HepG2 (cell line): ENCODE data around the gene MYL6B. TPM values are rescaled to one million over a fixed set of nuclear protein-coding genes. Genes with fewer than 3 reads are reported as not detected.
A peak's percentile ranks its signal among the peaks of the same experiment; 100 is the strongest.
"Not testable (repeated sequence)": the region's sequence is repeated elsewhere in the genome, so short reads cannot be mapped to it uniquely, and the experiment has no call there.

Source experiments
- ATAC-seq: fragments of 200-7000 bp; cut with Tn5 transposase; 3 replicates; pipeline ENCODE4 v1.9.1; 2020; ENCODE audit warnings: mild to moderate bottlenecking, moderate library complexity
- BruUV-seq: library from RNA; stranded (reverse); fragments of 400-500 nt; replicated peaks from 2 replicates; lab custom pipeline; 2021; lab: Mats Ljungman, UMichigan
- CTCF ChIA-PET: fragments of 300-600 bp; formaldehyde crosslinking; extraction: SDS; loops from one replicate; lab custom pipeline; 2021; ENCODE audit warnings: low total read pairs, inconsistent platforms, low intra/inter-chr PET ratio; lab: Yijun Ruan, JAX
- POLR2A ChIA-PET: fragments of 350-600 bp; sonication (Branson Sonifier 250); formaldehyde crosslinking; loops from one replicate; lab custom pipeline; 2020; ENCODE audit warnings: antibody characterized with exemption, inconsistent platforms; lab: Yijun Ruan, JAX
- DNase-seq: peaks from one replicate; pipeline ENCODE4 v3.0.0-alpha.2; 2015; ENCODE audit warnings: low spot score
- FAIRE-seq: peaks from 3 replicates; lab custom pipeline; 2011; peaks lifted over from hg19 to GRCh38; lab: Jason Lieb, UNC
- H2AFZ ChIP-seq: one replicate; pipeline ENCODE4 v1.6.1; 2011; ENCODE audit warnings: low read length, inconsistent platforms
- H3K27ac ChIP-seq: fragments of 300-600 bp; 3 replicates; pipeline ENCODE4 v1.8.0; 2011; ENCODE audit warnings: mixed run types, mild to moderate bottlenecking, mixed read lengths, low read length, inconsistent platforms; ENCODE audit not compliant: insufficient read depth; ENCODE audit errors: extremely low read length
- H3K27me3 ChIP-seq, 2 experiments: fragments of 200-600 bp in 1 of 2; 2 replicates in 1 of 2; 3 replicates in 1 of 2; pipeline versions ENCODE4 v1.6.0 to v1.8.0; 2011; ENCODE audit warnings: low read length in 2 of 2, mild to moderate bottlenecking in 2 of 2, moderate library complexity in 2 of 2, inconsistent platforms in 1 of 2; ENCODE audit not compliant: insufficient read depth in 2 of 2, control insufficient read depth in 1 of 2
- H3K36me3 ChIP-seq, 2 experiments: fragments of 200-600 bp in 1 of 2; replicated peaks in 1 of 2; 2 replicates in 1 of 2; 3 replicates in 1 of 2; pipeline versions ENCODE4 v1.5.1 to v1.8.0; 2011; ENCODE audit warnings: low read length in 2 of 2, inconsistent platforms in 1 of 2; ENCODE audit not compliant: insufficient read depth in 2 of 2, control insufficient read depth in 1 of 2
- H3K4me1 ChIP-seq: 2 replicates; pipeline ENCODE4 v1.5.1; 2012; ENCODE audit warnings: low read length, inconsistent platforms; ENCODE audit not compliant: insufficient read depth
- H3K4me2 ChIP-seq: 2 replicates; pipeline ENCODE4 v1.6.0; 2011; ENCODE audit warnings: low read depth, low read length, inconsistent platforms
- H3K4me3 ChIP-seq, 3 experiments: fragments of 200-600 bp in 1 of 3; sonication (generic), shearing (Covaris generic) in 1 of 3; replicated peaks in 1 of 3; 2 replicates each; pipeline ENCODE4 v1.5.1; 2011 to 2016; ENCODE audit warnings: low read length in 3 of 3, inconsistent platforms in 2 of 3, low read depth in 2 of 3, mild to moderate bottlenecking in 2 of 3, control low read depth in 1 of 3, mixed read lengths in 1 of 3; ENCODE audit not compliant: insufficient read depth in 1 of 3
- H3K79me2 ChIP-seq: one replicate; pipeline ENCODE4 v1.6.1; 2011; ENCODE audit warnings: low read length, inconsistent platforms; ENCODE audit not compliant: insufficient read depth
- H3K9ac ChIP-seq: 2 replicates; pipeline ENCODE4 v1.6.0; 2011; ENCODE audit warnings: mild to moderate bottlenecking, low read depth, low read length, inconsistent platforms; ENCODE audit not compliant: insufficient read depth
- H3K9me3 ChIP-seq: 2 replicates; pipeline ENCODE4 v1.5.1; 2012; ENCODE audit warnings: mild to moderate bottlenecking, low read length
- H4K20me1 ChIP-seq: 2 replicates; pipeline ENCODE4 v1.6.0; 2011; ENCODE audit warnings: inconsistent platforms, mild to moderate bottlenecking, low read length, moderate library complexity; ENCODE audit not compliant: insufficient read depth
- ARNT2 ChIP-seq: sonication (generic); formaldehyde crosslinking; IDR thresholded peaks from 2 replicates; pipeline ENCODE4 v1.8.0; 2022; ENCODE audit warnings: mild to moderate bottlenecking, low read depth, missing genetic modification reagents, moderate library complexity
- RBFOX2 ChIP-seq: fragments of 200-400 bp; formaldehyde crosslinking; IDR thresholded peaks from 2 replicates; pipeline ENCODE4 v1.6.1; 2017; ENCODE audit warnings: low read depth, mild to moderate bottlenecking, low read length
- RNF2 ChIP-seq: fragments of 450-650 bp; conservative IDR thresholded peaks from 2 replicates; pipeline ENCODE4 v1.6.1; 2016; ENCODE audit warnings: low read depth
- SNRNP70 ChIP-seq: fragments of 200-400 bp; formaldehyde crosslinking; IDR thresholded peaks from 2 replicates; pipeline ENCODE4 v1.6.1; 2017; ENCODE audit warnings: mild to moderate bottlenecking, low read depth, low read length, moderate library complexity
- ZEB1 ChIP-seq: IDR thresholded peaks from 2 replicates; pipeline ENCODE4 v1.6.1; 2012; ENCODE audit warnings: mild to moderate bottlenecking, low read depth, inconsistent platforms; ENCODE audit not compliant: insufficient replicate concordance
- ZNF10 ChIP-seq: sonication (generic); formaldehyde crosslinking; IDR thresholded peaks from 2 replicates; pipeline ENCODE4 v1.4.0; 2020; ENCODE audit warnings: mild to moderate bottlenecking, low read depth, missing genetic modification reagents, borderline replicate concordance
- ZNF18 ChIP-seq: sonication (generic); formaldehyde crosslinking; IDR thresholded peaks from 2 replicates; pipeline ENCODE4 v1.8.0; 2022; ENCODE audit warnings: mild to moderate bottlenecking, missing genetic modification reagents; ENCODE audit not compliant: insufficient replicate concordance
- WGBS: methylation state at CpG from one replicate; pipeline ENCODE4 v1.1.6; 2017; ENCODE audit warnings: low lambda C conversion rate; 5-methylcytosine and 5-hydroxymethylcytosine counted together
- in situ Hi-C: cut with HindIII; loops from 2 replicates; pipeline ENCODE4 v1.10.0; 2017; ENCODE audit warnings: low pct_unique_long_range_greater_than_20kb; ENCODE audit not compliant: extremely low pct_ligation_motif_present
- intact Hi-C: fragments of 100-400 bp; cut with micrococcal nuclease; formaldehyde crosslinking; loops from one replicate; pipeline ENCODE4 v1.10.0; 2022; ENCODE audit not compliant: unreplicated experiment
- polyA plus RNA-seq, 8 experiments: library from polyadenylated mRNA; depleted of rRNA in 3 of 8; stranded (reverse) in 7 of 8; unstranded in 1 of 8; fragments of >200 nt; fragmentation: Illumina TruSeq in 4 of 8; extraction: Trizol in 4 of 8; gene quantifications; 2 replicates each; pipeline versions ENCODE4 v1.2.1 to v1.2.3, GENCODE V29; 2011 to 2016; ENCODE audit warnings: low read depth in 4 of 8, missing spikeins in 1 of 8, mixed read lengths in 1 of 8; ENCODE audit not compliant: insufficient read depth in 1 of 8
- total RNA-seq, 5 experiments: library from RNA; depleted of rRNA; stranded (reverse); fragments of >200 nt; fragmentation: Illumina TruSeq; extraction: Trizol; gene quantifications; 2 replicates each; pipeline ENCODE4 v1.2.3, GENCODE V29; 2016; ENCODE audit warnings: low read depth in 1 of 5
- TF ChIP-seq, protein P1 (sequence below): sonication (generic); formaldehyde crosslinking; IDR thresholded peaks from 2 replicates; pipeline ENCODE4 v1.5.0; 2020; ENCODE audit warnings: mild to moderate bottlenecking, missing genetic modification reagents

MYL6B gene
- total and polyA plus RNA-seq, 2 of the 13 experiments (the other 11 are each of a cell fraction or from before 2014, with no cell fraction given), result 75.7 to 88.7 TPM

GRCh38 chr12:56117082-56117706, 35.2 kb upstream of the MYL6B start:
- Histone ChIP-seq H3K79me2 (peaks cover 15% of the 10 kb centered on the region), H3K4me3 (peak overlapping the region; percentile 69 to 86 (median 71)), H3K4me1 (peaks cover 43% of the 10 kb centered on the region), H3K4me2 (peak overlapping the region; percentile 84), H3K36me3 (peaks cover 5 to 17% of the 10 kb centered on the region in 2 experiments; a peak in 3 of 5 replicates), H3K9ac (peak overlapping the region; percentile 99), H3K27ac (peak overlapping the region; percentile 93)
- DNase-seq, H2AFZ ChIP-seq, H4K20me1 ChIP-seq, H3K9me3 ChIP-seq, in situ Hi-C loops, FAIRE-seq, H3K27me3 ChIP-seq, BruUV-seq, ATAC-seq: not testable (repeated sequence)
- 3% methylated on average over 13 of the region's 16 CpGs for WGBS
- CTCF ChIA-PET, result interaction anchor here (3.2 kb wide), 1 partner anchor 72 kb away, joined by 49 read pairs; the partner anchor contains the start of gene SMARCC2
- intact Hi-C loops, result loop anchor here (5.0 kb wide), 2 partner anchors 70 to 350 kb away; partner anchors contain the start of gene SPRYD4
- POLR2A ChIA-PET, result interaction anchor here (0.6 to 6.2 kb wide), 17 partner anchors 9 to 520 kb away, joined by 3 to 128 read pairs (median 6); partner anchors contain the start of genes CNPY2, ERBB3, ESYT1 and MYL6

- 5% methylated on average over 23 of the region's 61 CpGs for WGBS
- intact Hi-C loops, result loop anchor here (1.0 to 5.0 kb wide), 6 partner anchors 35 to 349 kb away; partner anchors contain the start of genes CS, MYL6B and SPRYD4
- Histone ChIP-seq H3K4me1 (peaks cover 51% of the 10 kb centered on the region), H3K36me3 (peaks cover 1 to 11% of the 10 kb centered on the region in 2 experiments; a peak in 2 of 5 replicates), H3K4me2 (peak within 1 kb of the TSS; percentile 98), H3K79me2 (peaks cover 15% of the 10 kb centered on the region), H3K9me3 (no peaks in the 10 kb centered on the region), H3K9ac (peak within 1 kb of the TSS; percentile 99), H3K4me3 (peak within 1 kb of the TSS; percentile 69 to 86 (median 74)), H3K27ac (peak within 1 kb of the TSS; percentile 93), H2AFZ (no peak within 1 kb of the TSS), H4K20me1 (no peaks in the 10 kb centered on the region), H3K27me3 (no peaks in the 10 kb centered on the region; a peak in 1 of 5 replicates)
- BruUV-seq, result no TSS peak
- FAIRE-seq (peak; percentile 97), DNase-seq (peak; percentile 98), ATAC-seq (peak; percentile 84)
- ChIA-PET CTCF (interaction anchor here (3.2 kb wide), 1 partner anchor 72 kb away, joined by 49 read pairs; the partner anchor contains the start of gene SMARCC2), POLR2A (interaction anchor here (0.6 to 6.2 kb wide), 23 partner anchors 10 to 519 kb away, joined by 3 to 128 read pairs (median 4); partner anchors contain the start of genes CNPY2, COQ10A, CS and ERBB3)
- in situ Hi-C loops, result no loop called here
- TF ChIP-seq ZNF10 (CRISPR knock-in tag), result no peak
- TF ChIP-seq ARNT2 (CRISPR knock-in tag), result peak; percentile 92
- no peak for TF ChIP-seq ZNF18 (CRISPR knock-in tag)
- TF ChIP-seq SNRNP70, result no peak
- no peak for TF ChIP-seq RNF2
- TF ChIP-seq ZEB1, result no peak
- peak; percentile 95 for TF ChIP-seq RBFOX2
- TF ChIP-seq, protein P1, sequence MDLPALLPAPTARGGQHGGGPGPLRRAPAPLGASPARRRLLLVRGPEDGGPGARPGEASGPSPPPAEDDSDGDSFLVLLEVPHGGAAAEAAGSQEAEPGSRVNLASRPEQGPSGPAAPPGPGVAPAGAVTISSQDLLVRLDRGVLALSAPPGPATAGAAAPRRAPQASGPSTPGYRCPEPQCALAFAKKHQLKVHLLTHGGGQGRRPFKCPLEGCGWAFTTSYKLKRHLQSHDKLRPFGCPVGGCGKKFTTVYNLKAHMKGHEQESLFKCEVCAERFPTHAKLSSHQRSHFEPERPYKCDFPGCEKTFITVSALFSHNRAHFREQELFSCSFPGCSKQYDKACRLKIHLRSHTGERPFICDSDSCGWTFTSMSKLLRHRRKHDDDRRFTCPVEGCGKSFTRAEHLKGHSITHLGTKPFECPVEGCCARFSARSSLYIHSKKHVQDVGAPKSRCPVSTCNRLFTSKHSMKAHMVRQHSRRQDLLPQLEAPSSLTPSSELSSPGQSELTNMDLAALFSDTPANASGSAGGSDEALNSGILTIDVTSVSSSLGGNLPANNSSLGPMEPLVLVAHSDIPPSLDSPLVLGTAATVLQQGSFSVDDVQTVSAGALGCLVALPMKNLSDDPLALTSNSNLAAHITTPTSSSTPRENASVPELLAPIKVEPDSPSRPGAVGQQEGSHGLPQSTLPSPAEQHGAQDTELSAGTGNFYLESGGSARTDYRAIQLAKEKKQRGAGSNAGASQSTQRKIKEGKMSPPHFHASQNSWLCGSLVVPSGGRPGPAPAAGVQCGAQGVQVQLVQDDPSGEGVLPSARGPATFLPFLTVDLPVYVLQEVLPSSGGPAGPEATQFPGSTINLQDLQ (CRISPR knock-in tag), result peak; percentile 93; the same call in 1 of the 2 replicates
These were observed 34.4 kb upstream of the MYL6B start, which contains the start of gene ZC3H10 for GRCh38 chr12:56117778-56118687. Gene ZC3H10, plus strand, starts transcription at chr12:56118266. Its CDS starts 2,297 bp downstream, at chr12:56120563.
